Measurements from ENCODE around the gene NXT1. TPM values are rescaled to one million over a fixed set of nuclear protein-coding genes. Genes with fewer than 3 reads are reported as not detected.
A peak's percentile ranks its signal among the peaks of the same experiment; 100 is the strongest.

The NXT1 gene
- polyA plus RNA-seq, 1 donor, result 11.1 TPM

DNA sequence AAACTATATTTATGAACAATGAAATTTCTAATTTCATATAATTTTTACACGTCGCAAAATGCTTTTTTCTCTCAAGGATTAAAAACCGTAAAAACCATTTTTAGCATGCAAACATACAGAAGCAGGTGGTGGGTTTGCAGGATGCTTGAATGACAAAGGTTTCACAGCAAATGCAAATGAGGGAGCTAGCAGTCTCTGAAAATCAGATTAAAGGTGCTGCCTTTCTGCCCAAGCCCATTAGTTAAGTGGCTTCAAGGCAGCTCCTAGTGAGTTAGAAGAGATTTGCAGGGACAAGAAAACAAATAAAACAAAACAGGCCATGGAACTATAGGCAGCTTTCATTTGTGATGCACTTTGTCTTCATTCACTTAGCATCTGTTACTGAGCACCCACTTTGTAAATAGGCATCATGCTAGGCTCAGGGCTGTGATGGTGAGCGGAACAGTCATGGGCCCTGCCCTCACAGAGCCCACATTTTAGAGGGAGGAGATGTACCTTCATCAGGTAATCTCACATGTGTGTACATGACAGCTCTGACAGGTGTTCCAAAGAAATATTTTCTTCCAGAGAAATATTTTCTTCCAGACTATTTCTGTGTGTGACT is 41.2 kb downstream of the NXT1 start:
- no peak for DNase-seq

GRCh38 chr20:23393996-23394775 is 43.6 kb downstream of the NXT1 start:
- no peak for DNase-seq

GRCh38 chr20:23396950-23397627 is 46.5 kb downstream of the NXT1 start:
- DNase-seq, result peak; percentile 10

GRCh38 chr20:23397961-23398360 is 47.4 kb downstream of the NXT1 start:
- no peak for DNase-seq

- no peak for DNase-seq
These were observed 49.1 kb downstream of the NXT1 start for GRCh38 chr20:23399568-23400241.

GRCh38 chr20:23401051-23401450 is 50.5 kb downstream of the NXT1 start:
- DNase-seq, result no peak

DNA sequence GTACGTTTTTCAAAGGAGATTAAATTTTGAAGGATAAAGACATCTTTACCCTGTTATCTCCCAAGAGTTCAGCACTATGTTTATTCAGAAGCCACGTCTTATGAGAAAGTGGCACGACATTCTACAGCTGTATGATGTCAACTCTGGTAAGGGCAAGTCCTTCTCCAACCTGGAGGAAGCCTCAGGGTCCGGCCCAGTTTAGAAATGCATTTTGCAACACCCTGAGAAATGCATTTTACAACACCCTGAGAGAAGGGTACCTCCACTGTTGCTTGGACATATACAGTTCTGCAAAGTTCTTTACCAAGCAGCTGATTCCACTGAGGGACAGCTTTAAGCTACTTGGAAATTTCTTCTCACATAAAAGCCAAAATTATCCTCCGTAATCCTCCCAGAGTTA is 53.2 kb downstream of the NXT1 start:
- no peak for DNase-seq

- no peak for DNase-seq
These were observed 53.6 kb downstream of the NXT1 start for GRCh38 chr20:23404196-23404595.

Other genes starting within 250 kb of the NXT1 start
- 10.8 TPM for gene GZF1, start 11.4 kb downstream of the NXT1 start, polyA plus RNA-seq (ENCODE audit: insufficient read length)
- gene NAPB, start 70.7 kb downstream of the NXT1 start, polyA plus RNA-seq (ENCODE audit: insufficient read length), result 8.1 TPM
- gene CSTL1, start 88.9 kb downstream of the NXT1 start, polyA plus RNA-seq (ENCODE audit: insufficient read length), result not detected
- gene CST11, start 102.1 kb downstream of the NXT1 start, polyA plus RNA-seq (ENCODE audit: insufficient read length), result not detected
- gene CST8, start 140.3 kb downstream of the NXT1 start, polyA plus RNA-seq (ENCODE audit: insufficient read length), result not detected
- gene CST9L, start 217.7 kb downstream of the NXT1 start, polyA plus RNA-seq (ENCODE audit: insufficient read length), result not detected

Data from hindlimb muscle (tissue), 1 donor.